Stimulated activated CD8-positive, alpha-beta memory T cell treated with anti-CD3 and anti-CD28 coated beads, Interleukin-4, amount 100 ng/mL, for 4 hours (primary cell): ENCODE data around the gene ANKRD2.
"Not testable (repeated sequence)": the region's sequence is repeated elsewhere in the genome, so short reads cannot be mapped to it uniquely, and the experiment has no call there.

ENCODE experiments used
- DNase-seq, 2 donors: peaks; one replicate each; pipeline ENCODE4 v3.0.0-alpha.2; 2020; ENCODE audit warnings: low read depth in 2 of 2, low spot score in 1 of 2

Gene ANKRD2, protein sequence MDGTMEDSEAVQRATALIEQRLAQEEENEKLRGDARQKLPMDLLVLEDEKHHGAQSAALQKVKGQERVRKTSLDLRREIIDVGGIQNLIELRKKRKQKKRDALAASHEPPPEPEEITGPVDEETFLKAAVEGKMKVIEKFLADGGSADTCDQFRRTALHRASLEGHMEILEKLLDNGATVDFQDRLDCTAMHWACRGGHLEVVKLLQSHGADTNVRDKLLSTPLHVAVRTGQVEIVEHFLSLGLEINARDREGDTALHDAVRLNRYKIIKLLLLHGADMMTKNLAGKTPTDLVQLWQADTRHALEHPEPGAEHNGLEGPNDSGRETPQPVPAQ

DNA sequence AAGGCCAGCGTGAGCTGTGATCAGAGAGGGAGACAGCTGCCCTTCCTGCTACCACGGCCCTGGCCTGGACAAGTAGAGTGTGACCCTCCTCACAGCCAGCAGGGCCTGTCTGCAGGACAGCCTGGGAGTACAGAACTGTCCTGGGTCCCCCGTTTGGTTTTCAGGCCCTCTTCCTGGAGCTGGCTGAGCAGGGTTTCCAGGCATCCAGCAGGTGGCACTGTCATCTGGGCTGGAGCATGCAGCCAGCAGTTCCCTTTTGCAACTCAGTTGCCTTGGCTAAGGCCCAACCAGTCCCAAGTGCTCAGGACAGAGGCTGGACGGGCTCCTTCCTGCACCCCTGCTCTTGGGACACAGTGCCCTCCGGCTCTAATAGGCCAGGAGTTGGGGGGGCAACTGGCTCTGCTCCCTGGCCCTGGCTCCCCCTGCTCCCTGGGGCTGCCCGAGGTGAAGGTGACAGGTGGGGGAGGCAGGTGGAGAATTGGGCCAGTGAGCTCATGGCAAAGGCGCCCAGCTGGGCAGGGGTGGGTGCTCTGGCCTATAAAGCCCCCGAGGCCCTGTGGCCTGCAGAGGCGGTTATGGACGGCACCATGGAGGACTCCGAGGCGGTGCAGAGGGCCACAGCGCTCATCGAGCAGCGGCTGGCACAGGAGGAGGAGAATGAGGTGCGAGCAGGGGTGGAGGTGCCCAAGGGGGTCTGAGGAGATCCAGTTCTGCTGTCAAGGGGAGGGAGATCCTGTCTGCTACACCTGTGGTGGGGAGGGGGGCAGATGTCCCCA is at the start of gene ANKRD2:
Gene ANKRD2, plus strand, starts transcription at position 566 of the 776 bp plus-strand sequence. Its CDS starts 10 bp downstream, at position 576.
- DNase-seq: no peak

DNA sequence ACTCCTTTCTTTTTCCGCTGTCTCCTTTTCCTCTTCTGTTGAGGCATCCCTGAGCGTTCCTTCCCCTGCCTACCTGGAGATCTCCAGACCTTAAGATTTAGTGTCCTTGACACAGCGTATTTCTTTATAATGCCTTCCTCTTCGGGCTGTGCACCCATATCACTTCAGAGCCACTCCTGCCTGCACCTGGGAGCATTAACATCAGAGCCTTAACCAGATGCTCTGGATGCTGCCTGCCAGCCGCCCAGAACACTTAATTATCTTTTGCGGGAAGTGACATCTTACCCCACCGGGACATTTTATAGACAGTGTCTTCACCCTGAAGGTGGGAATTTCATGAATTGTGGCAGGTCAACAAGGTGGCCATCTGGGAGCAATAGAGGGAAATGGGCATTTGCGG is 49.6 kb upstream of the ANKRD2 start:
- no peak for DNase-seq

GRCh38 chr10:97525086-97525485 is 47.5 kb upstream of the ANKRD2 start:
- no peak for DNase-seq

DNA sequence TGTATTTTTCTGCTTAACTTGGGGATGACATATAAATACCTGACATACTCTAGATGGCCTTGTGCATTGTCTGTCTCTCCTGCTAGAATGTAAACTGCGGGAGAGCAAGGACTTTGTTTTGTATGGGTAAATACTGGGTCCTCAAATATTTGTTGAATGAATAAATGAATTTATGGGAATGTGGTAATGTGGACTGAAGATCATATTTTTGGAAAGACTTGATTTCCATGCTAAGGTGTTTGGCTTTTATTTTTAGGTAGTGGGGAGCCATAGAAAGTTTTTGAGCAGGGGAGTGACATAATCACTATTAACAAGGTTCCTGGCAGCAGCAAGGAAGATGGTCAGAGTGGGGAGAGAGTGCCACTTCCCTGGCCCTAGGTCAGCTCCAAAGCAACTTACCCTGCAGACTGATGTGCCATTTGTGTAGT is 46.9 kb upstream of the ANKRD2 start:
- DNase-seq: no peak

GRCh38 chr10:97528876-97529275 is 43.7 kb upstream of the ANKRD2 start:
- not testable (repeated sequence) for DNase-seq

DNA sequence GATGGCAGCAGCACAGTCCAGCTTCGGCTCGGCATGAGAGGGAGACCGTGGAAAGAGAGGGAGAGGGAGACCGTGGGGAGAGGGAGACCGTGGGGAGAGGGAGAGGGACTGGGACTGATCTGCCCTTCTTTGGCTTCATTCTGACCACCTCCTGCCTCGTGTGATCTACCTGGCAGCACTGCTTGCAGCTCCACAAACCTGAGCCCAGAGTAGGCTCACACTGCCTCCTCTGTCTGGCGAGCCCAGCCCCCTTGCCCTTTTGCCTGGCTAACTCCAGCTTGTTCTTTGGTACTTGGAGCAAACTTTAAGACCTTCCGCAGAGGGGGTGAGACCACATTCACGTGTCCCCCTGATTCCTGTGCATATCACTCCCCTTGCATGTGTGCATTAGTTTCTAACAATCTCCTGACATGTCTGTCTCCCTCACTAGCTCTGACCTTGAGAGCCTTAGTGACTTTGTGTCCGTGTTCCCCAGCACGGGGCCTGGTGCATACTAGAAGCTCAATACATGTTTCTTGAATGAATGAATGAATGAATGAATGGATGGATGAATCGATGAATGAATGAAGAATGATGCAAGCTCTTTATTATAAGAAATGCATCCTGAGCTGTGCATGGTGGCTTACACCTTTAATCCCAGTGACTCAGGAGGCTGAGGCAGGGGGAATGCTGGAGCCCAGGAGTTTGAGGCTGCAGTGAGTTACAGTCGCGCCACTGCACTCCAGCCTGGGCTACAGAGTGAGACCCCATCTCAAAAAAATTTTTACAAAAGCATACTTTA is 42.7 kb upstream of the ANKRD2 start:
- no peak for DNase-seq

DNA sequence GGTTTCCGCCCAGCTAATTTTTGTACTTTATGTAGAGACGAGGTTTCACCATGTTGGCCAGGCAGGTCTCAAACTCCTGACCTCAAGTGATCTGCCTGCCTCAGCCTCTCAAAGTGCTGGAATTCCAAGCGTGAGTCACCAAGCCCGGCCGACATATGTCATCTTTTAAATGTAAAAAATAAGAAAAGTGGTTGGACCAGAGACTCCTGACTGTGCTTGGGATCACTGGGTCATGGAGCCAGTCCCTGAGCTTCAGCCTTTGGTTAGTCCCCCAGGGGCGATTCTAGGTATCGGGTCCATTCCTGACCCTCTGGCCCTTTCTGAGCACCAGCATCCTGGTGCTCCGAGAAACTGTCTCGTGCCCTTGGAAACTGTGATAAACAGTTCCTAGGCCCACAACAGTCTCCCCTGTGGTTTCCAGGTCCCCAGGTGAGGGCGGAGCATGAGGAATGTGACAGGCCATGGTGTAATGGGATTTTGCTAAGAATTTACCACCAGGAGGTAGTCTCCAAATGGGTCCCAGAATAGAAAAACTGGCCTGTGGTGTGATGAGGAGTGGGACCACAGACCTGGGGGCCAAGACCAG is 41.1 kb upstream of the ANKRD2 start:
- no peak for DNase-seq

- DNase-seq: no peak
These were observed 39.5 kb upstream of the ANKRD2 start for GRCh38 chr10:97532935-97533671.

- no peak for DNase-seq
These were observed 38.7 kb upstream of the ANKRD2 start for GRCh38 chr10:97533888-97534287.

- no peak for DNase-seq
These were observed 37.7 kb upstream of the ANKRD2 start for GRCh38 chr10:97534746-97535367.

DNA sequence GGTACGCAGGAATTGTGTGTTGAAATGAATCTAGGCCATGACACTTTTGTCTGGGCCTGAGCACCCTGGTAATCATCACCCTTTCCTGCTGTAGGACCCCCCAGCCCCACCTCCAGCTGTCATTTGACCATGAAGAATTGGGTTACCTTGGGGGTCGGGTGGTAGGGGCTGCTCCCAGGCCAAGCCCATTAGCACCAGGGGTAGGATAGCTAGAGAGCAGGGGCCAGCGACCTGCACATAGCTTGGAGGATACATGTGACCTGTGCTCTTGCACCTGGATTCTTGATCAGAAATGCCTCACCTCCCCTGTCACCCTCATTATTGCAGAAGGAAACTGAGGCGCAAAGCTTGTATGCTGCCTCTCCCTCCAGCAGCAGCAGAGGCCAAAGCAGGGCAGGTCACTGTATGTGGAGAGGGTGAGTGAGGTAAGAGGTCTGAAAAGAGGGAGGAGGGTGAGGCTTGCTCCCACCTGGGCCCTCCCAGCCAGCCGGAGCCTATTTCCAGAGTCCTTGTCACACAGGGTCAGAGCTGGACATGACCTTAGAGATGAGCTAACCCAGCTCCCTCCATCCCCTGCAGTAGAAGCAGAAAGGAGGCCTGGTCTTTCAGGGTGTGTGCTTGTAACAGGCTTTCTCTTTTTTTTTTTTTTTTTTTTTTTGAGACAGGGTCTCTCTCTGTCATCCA is 35.3 kb upstream of the ANKRD2 start:
- no peak for DNase-seq

DNA sequence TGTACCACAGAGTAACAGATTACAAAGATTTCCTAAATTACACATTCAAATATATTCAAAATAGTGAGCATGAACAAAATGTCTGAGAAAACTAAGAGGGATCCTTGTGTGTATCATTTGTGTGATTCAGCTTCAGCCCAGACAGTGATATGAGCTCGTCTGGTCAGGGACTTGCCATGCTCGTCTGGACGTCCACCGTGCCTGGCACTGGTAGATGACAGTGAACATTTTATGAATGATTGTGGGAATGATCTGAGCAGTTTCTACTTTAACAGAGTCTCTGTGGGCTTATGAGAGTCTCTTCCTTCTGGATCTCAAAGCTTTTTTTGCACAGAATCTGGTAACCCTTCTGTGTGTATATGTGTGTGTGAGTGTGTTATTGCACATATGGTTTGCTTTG is 34.2 kb upstream of the ANKRD2 start:
- DNase-seq: no peak

- no peak for DNase-seq
These were observed 33.7 kb upstream of the ANKRD2 start for GRCh38 chr10:97538839-97539238.

DNA sequence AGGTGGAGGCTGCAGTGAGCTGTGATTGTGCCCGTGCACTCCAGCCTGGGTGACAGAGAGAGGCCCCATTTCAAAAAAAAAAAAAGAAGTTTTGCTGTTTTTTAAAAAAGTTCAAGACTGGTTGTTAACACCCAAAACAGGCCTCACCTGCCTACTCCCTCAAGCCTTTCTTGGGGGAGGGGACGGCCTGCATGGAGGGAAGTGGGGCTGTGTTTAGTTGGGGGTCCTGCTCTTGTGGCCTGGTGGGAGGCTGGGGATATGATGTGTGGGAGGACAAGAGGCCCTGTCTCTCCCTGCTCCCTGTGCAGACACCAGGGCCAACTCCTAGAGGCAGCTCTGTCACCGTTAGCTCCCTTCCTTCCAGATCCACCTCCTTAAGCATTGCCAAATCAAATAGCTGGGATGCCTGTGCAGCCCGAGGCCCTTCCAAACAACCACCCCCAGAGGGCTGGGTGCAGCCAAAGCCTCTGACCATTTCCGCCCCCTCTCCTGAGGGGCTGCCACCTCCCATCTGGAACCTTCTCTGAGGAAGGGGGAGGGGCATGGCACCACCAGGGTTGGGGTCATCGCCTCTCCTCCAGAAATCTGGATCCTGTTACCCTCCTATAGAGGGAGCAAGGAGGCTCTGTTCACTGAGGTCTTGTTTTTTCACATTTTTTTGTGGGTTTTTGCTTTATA is 32.9 kb upstream of the ANKRD2 start:
- no peak for DNase-seq

DNA sequence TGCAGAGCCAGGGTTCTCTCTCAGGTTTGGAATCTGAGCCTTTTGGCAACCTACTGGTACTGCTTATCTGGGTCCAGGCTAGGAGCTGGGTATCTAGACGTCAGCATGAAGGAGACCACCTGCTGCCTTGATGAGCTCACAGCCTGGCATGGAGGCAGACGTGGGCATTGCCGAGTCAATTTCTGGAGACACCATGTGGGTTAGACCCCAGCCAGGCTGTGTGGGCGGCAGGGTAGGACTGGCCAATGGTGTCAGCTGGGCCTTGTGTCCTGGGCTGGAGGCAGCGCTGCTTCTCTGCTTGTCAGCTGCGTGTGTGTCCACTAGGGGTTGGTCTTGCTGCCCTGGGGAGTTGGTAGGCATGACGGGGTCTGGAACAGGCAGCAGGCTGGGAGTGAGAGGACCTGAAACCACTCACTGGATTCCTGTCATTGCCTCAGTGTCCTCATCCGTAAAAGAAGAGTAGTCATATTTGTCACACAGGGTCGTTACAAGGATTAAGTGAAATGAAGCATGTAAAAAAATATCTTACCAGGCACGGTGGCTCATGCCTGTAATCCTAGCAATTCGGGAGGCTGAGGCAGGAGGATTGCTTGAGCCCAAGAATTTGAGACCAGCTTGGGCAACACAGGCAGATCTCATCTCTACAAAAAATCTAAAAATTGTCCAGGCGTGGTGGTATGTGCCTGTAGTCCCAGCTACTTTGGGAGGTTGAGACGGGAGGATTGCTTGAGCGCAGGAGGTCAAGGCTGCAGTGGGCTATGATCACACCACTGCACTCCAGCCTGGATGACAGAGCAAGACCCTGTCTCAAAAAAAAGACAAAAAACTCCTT is 31.7 kb upstream of the ANKRD2 start:
- DNase-seq: no peak

- peak in 1 of 2 donors; percentile 18 for DNase-seq
These were observed 30.2 kb upstream of the ANKRD2 start for GRCh38 chr10:97542169-97543024.

GRCh38 chr10:97543025-97543546 is 29.5 kb upstream of the ANKRD2 start:
- DNase-seq: no peak
